GM18502 (cell line): ENCODE measurements around the gene ACOT7.
"Not testable (repeated sequence)": the region's sequence is repeated elsewhere in the genome, so short reads cannot be mapped to it uniquely, and the experiment has no call there.

ENCODE experiments used
- ATAC-seq: cut with Tn5 transposase; IDR thresholded peaks from one replicate; pipeline ENCODE4 v1.9.1; 2021; ENCODE audit warnings: mild to moderate bottlenecking; ENCODE audit not compliant: unreplicated experiment, poor library complexity

ACOT7 gene

DNA sequence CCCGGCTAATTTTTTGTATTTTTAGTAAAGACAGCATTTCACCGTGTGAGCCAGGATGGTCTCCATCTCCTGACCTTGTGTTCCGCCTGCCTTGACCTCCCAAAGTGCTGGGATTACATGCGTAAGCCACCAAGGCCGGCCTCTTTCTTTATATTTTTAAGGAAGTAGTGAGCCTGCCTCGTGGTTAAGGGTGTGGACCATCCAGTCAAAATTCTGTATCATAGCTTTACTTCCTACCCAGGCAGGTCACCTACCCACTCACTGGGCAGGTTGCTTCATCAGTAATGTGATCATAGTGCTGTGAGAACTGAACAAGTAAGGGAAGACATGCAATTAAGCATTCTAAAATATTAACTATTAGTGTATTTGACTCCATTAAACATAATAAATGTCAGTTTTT, 8.1 kb upstream of the ACOT7 start:
- ATAC-seq: no peak

DNA sequence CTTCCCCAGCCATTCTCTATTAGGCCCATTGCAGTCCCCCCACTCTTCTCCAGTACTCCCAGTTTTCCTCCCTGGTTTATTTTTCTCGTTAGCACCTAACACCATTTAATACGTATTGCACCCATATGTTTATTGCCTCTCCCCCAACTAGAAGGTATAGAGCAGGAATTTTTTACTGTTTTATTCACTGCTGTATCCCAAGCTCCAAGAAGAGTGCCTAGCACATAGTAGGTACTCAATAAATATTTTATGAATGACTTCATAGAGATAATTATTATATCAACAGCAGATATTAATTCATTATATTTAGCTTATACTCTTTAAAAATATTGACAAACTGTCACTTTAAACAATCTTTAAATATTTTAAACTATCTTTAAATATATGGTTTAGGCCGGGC, 5.7 kb upstream of the ACOT7 start:
- ATAC-seq: no peak

DNA sequence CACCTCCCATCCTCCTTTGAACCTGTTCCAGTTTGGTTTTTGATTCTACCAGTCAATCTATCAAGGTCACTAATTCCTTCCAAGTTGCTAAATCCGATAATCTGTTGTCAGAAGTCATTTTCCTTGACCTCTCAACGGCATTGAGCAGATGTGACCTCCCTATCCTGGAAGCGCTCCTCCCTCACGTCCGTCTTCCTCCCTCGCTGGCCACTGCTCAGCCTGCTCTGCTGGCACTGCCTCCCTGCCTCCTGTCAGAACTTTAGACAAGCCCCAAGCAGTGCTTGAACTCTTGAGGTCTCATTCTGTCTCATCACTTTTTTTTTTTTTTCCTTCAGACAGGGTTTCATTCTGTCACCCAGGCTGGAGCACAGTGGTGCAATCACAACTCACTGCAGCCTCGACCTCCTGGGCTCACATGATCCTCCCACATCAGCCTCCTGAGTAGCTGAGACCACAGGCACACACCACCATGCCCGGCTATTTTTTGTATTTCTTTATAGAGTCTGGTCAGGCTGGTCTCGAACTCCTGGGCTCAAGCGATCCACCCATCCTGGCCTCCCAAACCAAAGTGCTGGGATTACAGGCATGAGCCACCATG, 4.4 kb upstream of the ACOT7 start:
- ATAC-seq: no peak

DNA sequence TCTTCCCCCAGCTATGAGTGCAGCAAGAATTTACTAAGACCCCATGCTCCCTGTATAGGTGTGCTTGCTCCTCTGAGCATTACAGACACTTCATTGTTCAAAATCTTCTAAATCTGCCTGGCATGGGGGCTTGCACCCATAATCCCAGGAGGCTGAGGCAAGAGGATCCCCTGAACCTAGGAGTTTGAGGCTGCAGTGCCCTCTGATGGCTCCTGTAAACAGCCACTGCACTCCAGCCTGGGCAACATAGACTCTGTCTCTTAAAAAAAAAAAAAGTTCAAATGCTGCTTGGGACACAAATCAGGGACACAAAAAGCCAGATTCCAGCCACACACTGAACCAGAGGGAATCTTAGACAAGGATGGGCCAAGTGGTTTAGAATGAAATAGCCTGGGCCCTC, 3.4 kb upstream of the ACOT7 start:
- no peak for ATAC-seq

DNA sequence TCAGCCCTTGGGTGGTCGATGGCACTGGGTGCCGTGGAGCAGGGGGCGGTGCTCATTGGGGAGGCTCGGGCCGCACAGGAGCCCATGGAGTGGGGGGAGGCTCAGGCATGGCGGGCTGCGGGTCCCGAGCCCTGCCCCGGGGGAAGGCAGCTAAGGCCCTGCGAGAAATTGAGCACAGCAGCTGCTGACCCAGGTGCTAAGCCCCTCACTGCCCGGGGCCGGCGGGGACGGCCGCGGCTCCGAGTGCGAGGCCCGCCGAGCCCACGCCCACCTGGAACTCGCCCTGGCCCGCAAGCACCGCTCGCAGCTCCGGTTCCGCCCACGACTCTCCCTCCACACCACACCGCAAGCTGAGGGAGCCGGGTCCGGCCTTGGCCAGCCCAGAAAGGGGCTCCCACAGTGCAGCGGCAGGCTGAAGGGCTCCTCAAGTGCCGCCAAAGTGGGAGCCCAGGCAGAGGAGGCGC, 2.2 kb upstream of the ACOT7 start:
- ATAC-seq: not testable (repeated sequence)

DNA sequence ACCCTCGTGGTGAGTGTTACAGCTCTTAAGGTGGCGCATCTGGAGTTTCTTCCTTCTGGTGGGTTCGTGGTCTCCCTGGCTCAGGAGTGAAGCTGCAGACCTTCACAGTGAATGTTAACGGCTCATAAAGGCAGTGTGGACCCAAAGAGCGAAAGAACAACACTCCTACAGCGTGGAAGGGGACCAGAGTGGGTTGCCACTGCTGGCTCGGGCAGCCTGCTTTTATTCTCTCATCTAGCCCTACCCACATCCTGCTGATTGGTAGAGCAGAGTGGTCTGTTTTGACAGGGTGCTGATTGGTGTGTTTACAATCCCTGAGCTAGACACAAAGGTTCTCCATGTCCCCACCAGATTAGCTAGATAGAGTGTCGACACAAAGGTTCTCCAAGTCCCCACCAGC, 1.6 kb upstream of the ACOT7 start:
- not testable (repeated sequence) for ATAC-seq

DNA sequence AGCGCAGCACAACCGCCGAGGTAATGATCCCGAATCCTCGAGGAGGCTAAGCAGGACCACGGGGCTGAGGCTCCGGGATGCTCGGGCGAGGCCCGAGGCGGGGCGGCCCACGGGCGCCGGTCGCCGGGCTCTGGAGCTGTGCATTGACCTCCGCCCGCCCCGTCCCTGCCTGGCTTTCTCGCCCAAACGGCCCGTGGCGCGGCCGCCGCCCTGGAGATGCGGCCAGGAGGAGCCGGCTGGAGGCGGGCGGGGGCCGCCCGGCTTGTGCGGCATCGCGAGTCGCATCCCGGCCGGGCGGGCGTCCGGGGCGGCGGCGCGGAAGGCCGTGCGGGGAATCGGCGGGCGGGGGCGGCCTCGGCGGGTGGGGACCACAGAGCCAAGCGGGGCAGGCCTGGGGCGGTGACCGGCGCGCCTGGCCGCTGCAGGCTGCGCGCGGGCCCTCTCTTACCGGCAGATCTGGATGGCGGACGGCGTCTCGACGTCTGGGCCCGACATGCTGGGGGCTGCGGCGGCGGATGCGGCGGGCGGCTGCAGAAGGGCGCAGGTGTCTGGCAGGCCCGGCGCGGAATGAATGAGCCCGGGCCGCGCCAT, 663 bp downstream of the ACOT7 start:
- ATAC-seq: peak; percentile 27

DNA sequence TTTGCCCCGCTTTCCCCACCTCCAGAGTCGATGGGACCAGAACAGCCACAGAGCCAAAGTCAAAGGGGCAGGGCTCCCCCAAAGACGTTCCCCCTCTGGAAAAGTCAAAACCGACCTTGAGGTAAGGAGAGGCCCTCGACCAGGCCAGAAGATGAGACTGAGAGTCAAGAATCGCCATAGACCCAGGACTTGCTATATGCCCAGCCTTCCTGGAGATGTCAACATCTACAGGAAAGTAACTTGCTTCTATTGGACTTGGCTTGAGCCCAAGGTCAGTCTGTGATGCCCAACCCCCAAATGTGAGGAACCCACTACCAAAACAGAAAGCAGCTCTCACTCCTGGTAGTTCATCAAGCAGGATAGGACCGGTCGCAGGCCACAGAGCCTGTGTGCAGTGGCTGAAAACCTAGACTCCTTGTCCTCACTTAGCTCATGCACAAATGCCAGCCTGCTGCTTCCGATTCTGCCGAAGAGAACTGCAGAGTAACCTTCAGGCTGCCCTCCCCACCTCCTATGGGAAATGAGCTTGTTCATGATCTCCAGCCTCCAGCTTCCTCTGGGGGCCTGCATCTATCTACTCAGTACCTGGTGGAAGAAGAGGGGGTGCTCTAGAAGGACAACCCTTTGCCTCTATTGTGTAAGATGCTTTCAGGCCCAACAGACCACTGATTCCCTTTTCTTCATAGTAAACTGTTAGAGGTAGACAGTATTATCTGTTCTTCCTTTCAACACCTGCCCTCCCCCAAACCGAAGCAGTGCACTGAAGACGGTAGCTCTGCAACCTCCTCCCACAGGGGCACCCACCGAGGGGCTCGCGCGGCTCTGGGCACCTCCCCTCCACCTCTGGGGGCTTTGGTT, 1.4 kb downstream of the ACOT7 start:
- ATAC-seq: peak; percentile 16

DNA sequence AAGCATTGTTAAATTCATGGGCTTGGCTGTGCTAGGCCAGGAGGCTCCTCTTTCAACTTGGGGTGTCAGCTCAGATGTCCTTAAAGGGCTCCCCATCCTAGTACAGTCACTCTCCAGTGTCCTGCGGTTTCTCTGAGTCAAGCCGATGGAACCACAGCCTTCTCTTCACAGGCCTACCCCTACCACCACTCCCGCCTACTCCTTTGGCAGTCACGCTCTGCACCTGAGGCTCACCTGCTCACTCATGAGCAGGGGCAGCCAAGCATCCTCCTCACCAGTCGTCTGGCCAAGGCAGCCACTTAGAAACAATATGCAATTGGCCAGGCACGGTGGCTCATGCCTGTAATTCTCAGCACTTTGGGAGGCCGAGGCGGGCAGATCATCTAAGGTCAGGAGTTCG, 3.6 kb downstream of the ACOT7 start:
- ATAC-seq: no peak

DNA sequence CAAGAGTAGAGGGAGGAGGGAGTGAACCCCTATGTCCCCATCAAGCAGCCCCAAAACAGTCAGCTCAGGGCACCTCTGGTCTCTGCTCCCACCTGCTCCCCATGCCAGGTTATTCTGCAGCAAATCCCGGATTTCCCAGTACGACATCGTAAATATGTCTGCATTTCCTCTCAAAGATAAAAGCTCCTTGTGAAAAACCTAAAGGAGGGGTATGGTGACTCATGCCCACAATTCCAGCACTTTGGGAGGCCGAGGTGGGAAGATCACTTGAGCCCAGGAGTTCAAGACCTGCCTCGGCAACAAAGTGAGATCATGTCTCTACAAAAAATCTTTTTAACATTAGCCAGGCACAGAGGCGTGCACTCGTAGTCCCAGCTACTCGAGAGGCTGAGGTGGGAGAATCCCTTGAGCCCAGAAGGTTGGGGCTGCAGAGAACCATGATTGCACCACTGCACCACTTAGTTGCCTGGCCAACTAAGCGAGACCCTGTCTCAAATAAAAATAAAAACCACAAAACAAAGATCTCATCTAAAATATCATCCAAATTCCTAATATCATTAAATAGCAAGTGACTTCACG, 7.1 kb downstream of the ACOT7 start:
- no peak for ATAC-seq

DNA sequence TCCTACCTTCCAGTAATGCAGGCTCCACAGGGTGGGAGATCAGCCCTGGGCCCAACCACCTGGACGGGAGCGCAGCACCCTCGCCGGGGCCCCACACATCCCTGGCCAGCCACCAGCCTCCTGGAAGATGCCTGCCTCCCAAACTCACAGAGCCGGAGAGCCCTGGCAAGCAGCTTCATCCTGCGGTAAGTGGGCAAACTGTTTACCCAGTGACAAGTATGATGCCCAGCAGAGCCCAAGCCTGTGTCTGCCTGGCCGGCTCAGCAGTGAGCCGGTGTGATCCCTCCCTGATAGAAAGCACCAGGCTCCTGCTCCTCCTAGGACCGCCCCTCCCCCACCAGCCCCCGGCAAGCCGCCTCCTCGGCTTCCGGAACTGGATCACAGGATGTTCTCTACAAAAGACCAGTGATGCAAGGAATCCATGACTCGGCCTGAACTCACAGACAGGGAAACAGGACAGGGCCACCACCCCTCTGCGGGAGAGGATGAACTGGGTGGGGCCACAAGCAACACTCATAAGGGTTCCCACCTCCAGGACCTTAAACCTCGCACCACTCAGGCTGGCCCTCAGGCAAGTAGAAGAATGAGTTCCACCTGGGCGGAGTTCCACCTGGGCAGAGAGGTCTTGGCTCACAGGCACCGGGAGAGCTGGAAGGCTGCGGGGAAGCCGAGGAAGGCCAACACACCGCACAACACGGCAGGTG, 7.9 kb downstream of the ACOT7 start:
- no peak for ATAC-seq

DNA sequence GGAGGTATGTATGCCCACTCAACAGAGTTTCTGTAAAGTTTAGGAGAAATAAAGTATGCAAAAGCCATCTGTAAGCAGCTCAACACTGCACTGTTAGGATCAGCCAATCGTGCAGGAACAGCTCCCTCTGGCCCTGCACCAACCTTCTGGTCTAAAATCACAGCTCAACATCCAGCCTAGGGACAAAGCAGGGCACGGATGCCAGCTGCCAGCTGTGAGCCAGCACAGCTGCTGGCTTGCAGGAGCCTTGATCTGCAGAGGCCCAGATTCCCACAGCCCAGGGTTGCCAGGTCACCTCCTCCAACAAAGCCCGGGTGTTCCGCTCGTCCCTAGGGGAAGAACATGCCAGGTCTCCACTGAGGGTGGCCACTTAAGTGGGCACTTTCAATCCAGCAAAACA, 8.6 kb downstream of the ACOT7 start:
- no peak for ATAC-seq

DNA sequence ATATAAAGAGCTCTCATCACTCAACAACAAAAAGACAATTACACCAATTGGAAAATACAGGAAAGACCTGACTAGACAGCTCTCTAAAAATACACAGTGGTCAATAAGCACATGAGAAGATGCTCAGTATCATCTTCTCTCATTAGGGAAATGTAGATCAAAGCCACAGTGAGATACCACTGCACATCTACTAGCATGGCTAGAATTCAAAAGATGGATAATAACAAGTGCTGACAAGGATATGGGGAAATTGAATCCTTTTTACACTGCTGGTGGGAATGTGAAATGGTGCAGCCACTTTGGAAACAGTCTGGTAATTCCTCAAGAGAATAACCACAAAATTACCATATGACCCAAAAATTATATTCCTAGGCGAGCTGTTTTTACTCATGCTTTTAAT, 9.4 kb downstream of the ACOT7 start:
- ATAC-seq: no peak

DNA sequence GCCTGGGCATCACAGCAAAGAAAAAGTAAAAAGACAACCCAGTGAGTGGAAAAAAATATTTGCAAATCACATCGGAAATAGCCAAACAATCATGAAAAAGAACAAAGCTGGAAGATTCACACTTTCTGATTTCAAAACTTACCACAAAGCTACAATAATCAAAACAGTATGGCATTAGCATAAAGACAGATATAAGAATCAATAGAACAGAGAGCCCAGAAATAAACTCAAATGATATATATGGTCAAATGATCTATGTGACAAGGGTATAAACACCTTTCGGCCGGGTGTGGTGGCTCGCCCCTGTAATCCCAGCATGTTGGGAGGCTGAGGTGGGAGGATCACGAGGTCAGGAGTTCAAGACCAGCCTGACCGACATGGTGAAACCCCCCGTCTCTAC, 13.5 kb downstream of the ACOT7 start:
- ATAC-seq: no peak

DNA sequence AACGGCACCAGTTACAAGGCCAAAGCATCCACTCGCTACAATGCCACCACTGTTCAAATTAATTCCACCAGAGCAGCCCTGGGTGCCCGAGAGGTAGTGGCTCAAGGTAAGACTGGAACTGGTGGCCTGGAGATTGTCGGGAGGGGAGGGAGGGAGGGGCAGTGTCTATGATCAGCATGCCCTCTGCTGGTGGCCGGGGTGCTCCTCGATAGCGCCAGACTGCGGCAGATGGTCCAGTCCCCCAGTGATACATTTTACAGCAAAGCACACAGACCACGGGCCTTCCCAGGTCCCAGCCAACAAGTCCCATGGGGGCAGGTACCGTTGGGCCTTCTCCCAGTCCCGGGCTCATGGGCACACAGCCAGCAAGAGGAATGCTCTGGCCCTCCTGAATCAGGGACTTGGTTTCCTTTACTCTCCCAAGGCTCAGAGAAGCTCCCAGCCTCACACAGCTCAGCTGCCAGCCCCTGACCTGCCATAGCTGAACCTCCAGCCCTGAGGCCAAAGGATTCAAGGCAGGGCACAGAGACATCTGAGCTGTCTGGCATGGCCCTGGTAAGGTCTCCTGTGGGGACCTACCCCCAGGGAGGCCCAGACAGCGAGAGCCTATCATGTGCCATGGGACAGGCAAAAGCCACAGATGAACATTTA, 15.3 kb downstream of the ACOT7 start:
- no peak for ATAC-seq

DNA sequence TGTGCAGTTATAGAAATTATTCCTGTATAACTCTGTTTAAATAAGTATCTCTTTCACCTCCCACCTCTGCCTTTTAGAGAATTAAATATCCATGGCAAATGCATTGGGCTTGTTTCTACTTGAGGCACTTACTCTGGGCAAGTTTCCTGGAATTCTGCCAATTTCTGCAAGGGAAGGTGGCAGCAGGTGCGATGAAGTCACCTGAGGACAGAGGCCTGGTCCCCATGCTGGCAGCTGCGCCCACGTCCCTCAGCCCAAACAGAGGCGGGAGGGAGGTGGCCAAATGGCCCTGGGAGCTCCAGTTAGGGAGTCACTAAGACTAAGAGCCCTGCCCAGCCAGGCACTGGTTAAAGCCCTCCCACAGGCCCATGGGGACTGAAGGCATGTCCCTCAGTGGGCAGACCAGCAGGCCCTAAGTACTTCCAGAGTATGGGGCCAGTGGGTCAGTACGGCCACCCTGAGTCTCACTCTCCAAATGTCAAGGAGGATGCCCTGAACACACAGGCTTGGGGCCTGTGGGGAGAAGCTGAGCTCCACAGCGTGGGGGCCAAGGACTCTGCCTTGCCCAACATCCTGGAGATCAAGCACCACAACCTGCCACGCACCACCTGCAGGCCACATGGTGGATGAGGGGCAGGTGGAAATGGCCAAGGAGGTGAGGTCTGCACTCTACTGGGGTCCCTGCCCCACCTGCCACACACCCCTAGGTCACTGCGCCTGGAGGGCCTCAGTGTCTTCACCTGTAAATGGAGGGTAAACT, 19.4 kb downstream of the ACOT7 start:
- no peak for ATAC-seq

DNA sequence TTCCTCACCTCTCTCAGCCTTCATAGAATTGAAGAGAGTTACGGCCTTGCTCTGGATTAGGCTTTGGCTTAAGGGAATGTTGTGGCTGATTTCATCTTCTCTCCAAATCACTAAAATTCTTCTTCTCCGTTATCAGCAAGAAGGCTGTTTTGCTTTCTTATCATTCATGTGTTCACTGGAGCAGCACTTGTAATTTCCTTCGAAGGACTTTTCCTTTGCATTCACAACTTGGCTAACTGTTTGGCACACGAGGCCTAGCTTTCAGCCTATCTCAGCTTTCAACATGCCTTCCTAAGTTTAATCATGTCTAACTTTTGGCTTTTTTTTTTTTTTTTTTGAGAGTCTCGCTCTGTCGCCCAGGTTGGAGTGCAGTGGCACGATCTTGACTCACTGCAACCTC, 21.3 kb downstream of the ACOT7 start:
- not testable (repeated sequence) for ATAC-seq

DNA sequence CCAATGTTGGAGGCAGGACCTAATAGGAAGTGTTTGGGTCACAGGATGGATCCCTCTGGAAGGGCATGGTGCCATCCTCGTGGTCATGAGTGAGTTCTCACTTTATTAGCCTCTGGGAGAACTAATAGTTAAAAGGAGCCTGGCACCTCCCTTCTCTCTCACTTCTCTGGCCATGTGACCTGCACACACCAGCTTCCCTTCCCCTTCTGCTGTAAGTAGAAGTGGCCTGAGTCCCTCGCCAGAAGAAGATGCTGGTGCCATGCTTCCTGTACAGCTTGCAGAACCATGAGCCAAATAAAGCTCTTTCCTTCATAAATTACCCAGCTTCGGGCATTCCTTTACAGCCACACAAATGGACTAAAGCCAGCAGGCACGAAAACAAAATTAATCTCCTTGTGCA, 23.6 kb downstream of the ACOT7 start:
- ATAC-seq: no peak

DNA sequence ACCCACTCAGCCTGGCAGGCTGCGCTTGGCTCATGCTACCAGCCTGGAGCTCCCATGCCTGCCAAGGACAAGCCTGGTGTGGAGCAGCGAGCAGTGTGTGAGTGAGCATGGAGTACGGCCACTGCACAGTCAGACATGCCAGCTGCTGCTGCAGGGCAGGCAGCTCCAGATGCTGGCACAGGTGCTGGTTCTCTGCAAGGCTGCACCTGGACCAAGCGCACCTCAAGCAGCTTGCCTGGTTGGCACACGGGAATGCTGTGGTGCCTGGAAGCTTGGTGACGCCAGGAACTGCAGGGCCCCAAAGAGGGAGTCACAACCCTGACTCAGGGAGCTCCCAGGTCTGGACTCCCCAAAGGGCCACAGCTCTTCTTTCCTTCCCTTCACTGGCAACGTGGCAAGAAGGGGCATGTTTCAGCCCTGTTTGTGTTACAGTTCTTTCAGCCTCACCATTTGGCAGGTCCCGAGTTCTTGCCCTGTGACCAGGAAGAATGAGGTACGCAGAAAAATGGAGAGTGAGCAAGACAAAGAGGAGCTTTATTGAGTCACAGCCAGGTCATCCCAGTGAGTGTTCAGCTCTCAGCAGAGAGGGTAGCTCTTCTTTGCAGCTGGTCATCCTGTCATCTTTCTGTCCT, 26.1 kb downstream of the ACOT7 start:
- no peak for ATAC-seq
